Diencephalon (tissue), 1 donor: Measurements from ENCODE around the gene C3. TPM values are rescaled to one million over a fixed set of nuclear protein-coding genes. Genes with fewer than 3 reads are reported as not detected.

Experiments
- total RNA-seq: library from RNA; depleted of rRNA; stranded (reverse); fragments of >200 nt; gene quantifications from one replicate; pipeline ENCODE4 v1.2.3, GENCODE V29; 2014

Gene C3
- total RNA-seq, result 63.9 TPM

GRCh38 chr19:6720369-6721137 is at the start of gene C3:
Gene C3, minus strand, starts transcription at chr19:6720650. Its CDS starts 61 bp downstream, at chr19:6720589.

DNA sequence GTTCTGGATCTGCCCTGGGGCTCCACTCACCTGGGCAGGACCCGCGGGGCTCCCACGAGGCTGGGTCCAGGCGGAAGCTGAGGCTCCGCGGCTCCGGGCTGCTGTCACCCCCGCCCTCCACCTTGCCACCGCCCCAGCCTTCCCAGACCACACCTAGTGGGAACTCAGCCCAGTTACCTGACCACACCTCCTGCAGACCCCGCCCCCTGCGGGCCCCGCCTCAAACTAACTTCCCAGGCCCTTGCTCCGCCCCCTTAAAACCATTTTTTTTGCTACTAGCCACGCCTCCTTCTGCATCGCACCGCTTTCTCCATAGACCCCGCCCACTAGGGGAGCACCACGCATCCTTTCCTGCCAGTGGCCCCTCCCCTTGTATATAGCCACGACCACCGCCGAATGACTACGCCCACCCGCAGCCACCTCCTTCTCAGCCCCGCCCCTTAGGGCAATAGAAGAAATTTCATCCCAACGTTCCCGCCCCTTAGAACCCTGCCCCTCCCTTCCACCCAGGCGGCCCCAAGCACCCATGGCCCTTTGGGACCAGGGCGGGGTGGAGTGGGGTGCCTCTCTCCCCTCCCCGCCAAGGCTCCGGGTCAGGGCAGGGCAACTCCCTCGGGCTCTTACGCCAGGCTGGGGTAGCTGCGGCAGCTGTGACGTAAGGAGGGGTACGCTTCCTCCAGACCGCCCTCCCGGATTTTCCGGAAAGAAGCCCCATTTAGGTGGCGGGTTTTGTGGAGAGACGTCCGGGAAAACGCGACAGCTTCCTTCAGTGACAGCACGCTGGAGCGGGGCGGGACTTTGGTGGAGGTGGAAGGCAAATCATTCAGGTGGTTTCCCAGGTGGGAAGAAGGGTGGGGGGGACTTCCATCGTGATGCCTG is 47.1 kb upstream of the C3 start, which contains the start of gene SH2D3A:
SH2D3A (minus strand) TSS at position 79 of the 879 bp plus-strand sequence. CDS start 3,687 bp downstream, outside the sequence.

GRCh38 chr19:6739390-6739882 is 19.0 kb upstream of the C3 start, which contains the start of gene TRIP10:
Gene TRIP10, plus strand, starts transcription at chr19:6739680. Its CDS starts 82 bp downstream, at chr19:6739762.

DNA sequence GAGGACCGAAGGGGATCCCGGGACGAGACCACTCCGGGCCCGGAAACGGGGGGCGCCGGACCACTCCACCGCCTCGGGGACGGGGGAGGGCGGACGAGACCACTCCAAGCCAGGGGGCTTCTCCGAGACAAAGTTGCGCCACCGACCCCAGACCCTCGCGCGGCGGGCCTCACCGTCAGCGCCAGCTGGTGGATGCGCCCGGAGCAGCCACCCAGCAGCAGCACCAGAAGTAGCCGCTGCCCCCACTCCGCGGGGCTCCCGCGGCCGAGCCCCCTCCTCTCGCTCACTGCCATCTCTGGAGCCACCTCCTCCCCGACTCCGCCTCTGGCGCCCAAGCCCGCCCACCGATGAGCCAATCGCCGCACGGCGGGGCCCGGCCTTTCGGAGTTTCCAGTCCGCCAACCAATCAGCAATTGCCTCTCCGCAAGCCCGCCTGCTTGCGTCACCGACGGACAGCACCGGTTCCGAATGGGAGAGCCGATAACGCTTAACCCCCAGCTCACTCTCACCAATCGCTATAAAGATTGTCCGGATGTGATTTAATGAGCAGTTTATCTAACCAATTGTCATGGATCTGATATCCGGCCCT is 16.9 kb upstream of the C3 start, which contains the start of gene GPR108:
GPR108 (minus strand) TSS at position 297 of the 589 bp plus-strand sequence; CDS start at position 293, 4 bp downstream.

Other genes with a start within 250 kb of the C3 start
- 0.69 TPM for gene DENND1C, start 238.9 kb downstream of the C3 start, total RNA-seq
- 169 TPM for gene TUBB4A, start 218.3 kb downstream of the C3 start, total RNA-seq
- gene TNFSF9, start 189.6 kb downstream of the C3 start, total RNA-seq, result 4.2 TPM
- not detected for gene CD70, start 129.5 kb downstream of the C3 start, total RNA-seq
- not detected for gene TNFSF14, start 50.5 kb downstream of the C3 start, total RNA-seq
- gene GPR108, start 16.9 kb upstream of the C3 start, total RNA-seq, result 16.8 TPM
- 5.5 TPM for gene TRIP10, start 19.0 kb upstream of the C3 start, total RNA-seq
- gene SH2D3A, start 46.8 kb upstream of the C3 start, total RNA-seq, result 8.5 TPM
- 5.1 TPM for gene VAV1, start 52.1 kb upstream of the C3 start, total RNA-seq
- 0.23 TPM for gene ADGRE1, start 166.9 kb upstream of the C3 start, total RNA-seq